ENCODE results near the gene ZBTB7A. TPM values are rescaled to one million over a fixed set of nuclear protein-coding genes. Genes with fewer than 3 reads are reported as not detected.

The ZBTB7A gene
- total RNA-seq, 1 experiment from 2014 or later: 27.9 TPM

- TF ChIP-seq ATF6 (CRISPR knock-in tag; IDR thresholded peaks at IDR 0.05) (no peak), ZNF512 (CRISPR knock-in tag; IDR thresholded peaks at IDR 0.05; ENCODE audit: borderline replicate concordance) (no peak), CDX4 (CRISPR knock-in tag; IDR thresholded peaks at IDR 0.05; ENCODE audit: borderline replicate concordance) (no peak)
These were observed 50.2 kb downstream of the ZBTB7A start (continued) for GRCh38 chr19:4016486-4016885.

- Mint-ChIP-seq H3K4me1 (0 out of 2 replicates have a peak, but pooled peaks cover 3% of the 10 kb centered on the region), H3K27ac (no peak overlapping the region), H3K27me3 (ENCODE audit: low read depth) (no peaks in the 10 kb centered on the region), H3K9me3 (no peaks in the 10 kb centered on the region), H3K36me3 (peaks cover 6% of the 10 kb centered on the region), H3K4me3 (no peak overlapping the region)
- DNase-seq (ENCODE audit: low spot score): no peak
- ChIA-PET CTCF (interaction anchor here (1.2 kb wide), 1 partner anchor 28 kb away, joined by 3 read pairs; no protein-coding TSS in a partner anchor), POLR2A (no interaction called here)
- TF ChIP-seq FOXP4 (CRISPR knock-in tag; IDR thresholded peaks at IDR 0.05): no peak
- TF ChIP-seq IRF2 (CRISPR knock-in tag; IDR thresholded peaks at IDR 0.05; ENCODE audit: borderline replicate concordance, low read depth): no peak
- no peak for TF ChIP-seq SOX15 (CRISPR knock-in tag; IDR thresholded peaks at IDR 0.05)
- no peak for TF ChIP-seq HMGXB4 (CRISPR knock-in tag; IDR thresholded peaks at IDR 0.05)
- TF ChIP-seq ZNF263 (CRISPR knock-in tag; IDR thresholded peaks at IDR 0.05; ENCODE audit: low read depth): no peak
- TF ChIP-seq USF1 (CRISPR knock-in tag; IDR thresholded peaks at IDR 0.05): no peak
- TF ChIP-seq NFYB (CRISPR knock-in tag; conservative IDR thresholded peaks at IDR 0.05; ENCODE audit: low read depth): no peak
- ATAC-seq: no peak
These were observed 50.8 kb downstream of the ZBTB7A start for GRCh38 chr19:4015705-4016402.

GRCh38 chr19:4014541-4015491 is 51.9 kb downstream of the ZBTB7A start:
- H3K4me3 Mint-ChIP-seq: no peak overlapping the region

More at GRCh38 chr19:4014541-4015491, 51.9 kb downstream of the ZBTB7A start:
- H3K36me3 Mint-ChIP-seq: peaks cover 6% of the 10 kb centered on the region
- POLR2A ChIA-PET: no interaction called here
- H3K4me1 Mint-ChIP-seq: 0 out of 2 replicates have a peak, but pooled peaks cover 3% of the 10 kb centered on the region
- H3K27ac Mint-ChIP-seq: no peak overlapping the region
- H3K27me3 Mint-ChIP-seq (ENCODE audit: low read depth): no peaks in the 10 kb centered on the region
- CTCF ChIA-PET: interaction anchor here (1.0 kb wide), 1 partner anchor 27 kb away, joined by 3 read pairs; no protein-coding TSS in a partner anchor
- no peak for TF ChIP-seq FOXK1 (CRISPR knock-in tag; IDR thresholded peaks at IDR 0.05)
- TF ChIP-seq ESRRA (CRISPR knock-in tag; IDR thresholded peaks at IDR 0.05; ENCODE audit: borderline replicate concordance): peak; percentile 31; the same call in 1 of the 2 replicates
- peak; percentile 73; the same call in 1 of the 2 replicates for TF ChIP-seq ZNF263 (CRISPR knock-in tag; IDR thresholded peaks at IDR 0.05; ENCODE audit: low read depth)
- DNase-seq (ENCODE audit: low spot score) (peak; percentile 77), ATAC-seq (peak; percentile 83)
- H3K9me3 Mint-ChIP-seq: no peaks in the 10 kb centered on the region
